Astrocyte of the cerebellum (primary cell): ENCODE data around the gene BLNK.

Experiments used
- DNase-seq: peaks from one replicate; pipeline ENCODE4 v3.0.0-alpha.2; 2011; ENCODE audit warnings: low read depth
- H3K4me3 ChIP-seq: 2 replicates; pipeline ENCODE4 v1.5.1; 2011; ENCODE audit warnings: mild to moderate bottlenecking, low read depth, low read length, moderate library complexity
- in situ Hi-C: cut with HindIII; loops from 2 replicates; pipeline ENCODE4 v1.10.0; 2017; ENCODE audit warnings: low sequenced_read_pairs
- TF ChIP-seq, protein P1 (sequence below): IDR thresholded peaks from 2 replicates; pipeline ENCODE4 v1.5.1; 2012; ENCODE audit warnings: low read length, low read depth, moderate library complexity, mild to moderate bottlenecking; ENCODE audit errors: missing control alignments

Gene BLNK

DNA sequence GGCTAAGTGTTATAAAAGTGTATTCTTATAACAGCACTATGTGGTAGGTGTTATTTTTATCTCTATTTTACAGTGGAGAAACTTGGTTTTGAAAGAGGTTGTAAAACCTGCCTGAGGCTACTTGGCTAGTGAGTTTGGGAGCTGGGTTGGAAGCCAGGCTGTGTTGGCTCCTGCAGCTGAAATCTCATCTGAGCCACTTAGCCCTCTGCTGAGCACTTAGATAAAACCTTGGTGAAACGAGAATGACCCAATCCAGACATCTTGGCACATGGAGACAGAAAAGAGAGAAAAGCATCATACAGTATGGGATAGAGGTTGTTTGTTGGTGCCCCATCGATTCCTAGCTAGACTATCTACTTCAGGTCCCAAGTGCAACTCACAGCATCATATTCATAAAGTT, 37.4 kb downstream of the BLNK start:
- in situ Hi-C loops, result no loop called here
- TF ChIP-seq, protein P1, sequence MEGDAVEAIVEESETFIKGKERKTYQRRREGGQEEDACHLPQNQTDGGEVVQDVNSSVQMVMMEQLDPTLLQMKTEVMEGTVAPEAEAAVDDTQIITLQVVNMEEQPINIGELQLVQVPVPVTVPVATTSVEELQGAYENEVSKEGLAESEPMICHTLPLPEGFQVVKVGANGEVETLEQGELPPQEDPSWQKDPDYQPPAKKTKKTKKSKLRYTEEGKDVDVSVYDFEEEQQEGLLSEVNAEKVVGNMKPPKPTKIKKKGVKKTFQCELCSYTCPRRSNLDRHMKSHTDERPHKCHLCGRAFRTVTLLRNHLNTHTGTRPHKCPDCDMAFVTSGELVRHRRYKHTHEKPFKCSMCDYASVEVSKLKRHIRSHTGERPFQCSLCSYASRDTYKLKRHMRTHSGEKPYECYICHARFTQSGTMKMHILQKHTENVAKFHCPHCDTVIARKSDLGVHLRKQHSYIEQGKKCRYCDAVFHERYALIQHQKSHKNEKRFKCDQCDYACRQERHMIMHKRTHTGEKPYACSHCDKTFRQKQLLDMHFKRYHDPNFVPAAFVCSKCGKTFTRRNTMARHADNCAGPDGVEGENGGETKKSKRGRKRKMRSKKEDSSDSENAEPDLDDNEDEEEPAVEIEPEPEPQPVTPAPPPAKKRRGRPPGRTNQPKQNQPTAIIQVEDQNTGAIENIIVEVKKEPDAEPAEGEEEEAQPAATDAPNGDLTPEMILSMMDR, result no peak
- no peak for DNase-seq
- H3K4me3 ChIP-seq, result no peak overlapping the region

DNA sequence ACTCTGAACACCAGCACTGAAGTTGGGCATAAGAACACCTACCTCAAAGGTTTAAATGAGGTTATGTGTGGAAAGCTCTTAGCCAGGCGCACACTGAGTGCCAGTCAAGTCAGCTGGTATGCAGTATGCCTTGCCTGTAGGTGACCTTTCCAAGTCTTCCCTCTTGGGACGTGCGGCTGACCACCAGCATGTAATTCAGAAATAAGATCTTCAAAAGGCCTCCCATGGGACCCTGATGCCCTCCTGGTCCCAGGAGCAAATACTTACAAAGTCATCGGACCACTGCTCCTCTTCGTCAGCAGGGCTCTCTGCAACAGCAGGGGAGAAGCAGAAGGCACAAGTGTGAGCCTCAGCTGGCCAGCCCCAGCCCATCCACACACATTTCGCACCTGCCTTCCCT, 40.8 kb downstream of the BLNK start:
- TF ChIP-seq, protein P1, result no peak
- in situ Hi-C loops, result no loop called here
- no peak overlapping the region for H3K4me3 ChIP-seq
- no peak for DNase-seq

DNA sequence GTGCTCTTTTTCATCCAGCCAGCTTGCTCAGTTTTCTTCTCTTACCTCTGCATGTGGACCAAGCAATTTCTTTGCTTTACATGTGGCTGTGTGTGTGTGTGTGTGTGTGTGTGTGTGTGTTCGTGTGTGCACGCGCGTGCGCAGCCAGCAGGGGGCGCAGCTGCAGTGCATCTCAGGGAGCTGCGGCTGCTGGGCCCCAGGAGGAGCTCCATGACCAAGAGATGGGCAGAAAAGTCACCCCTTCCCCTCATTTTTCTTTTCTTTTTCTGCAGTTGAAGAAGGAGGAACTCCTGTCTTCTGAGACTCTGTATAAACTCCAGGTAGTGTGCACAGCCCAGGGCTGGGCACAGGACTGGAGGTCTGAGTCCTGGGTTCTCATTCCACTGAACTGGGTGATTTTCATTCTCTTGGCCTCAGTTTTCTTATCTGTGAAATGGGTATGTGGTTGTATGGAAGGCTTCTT, 41.8 kb downstream of the BLNK start:
- in situ Hi-C loops, result no loop called here
- TF ChIP-seq, protein P1, result peak; percentile 80
- H3K4me3 ChIP-seq, result no peak overlapping the region
- peak; percentile 9 for DNase-seq

DNA sequence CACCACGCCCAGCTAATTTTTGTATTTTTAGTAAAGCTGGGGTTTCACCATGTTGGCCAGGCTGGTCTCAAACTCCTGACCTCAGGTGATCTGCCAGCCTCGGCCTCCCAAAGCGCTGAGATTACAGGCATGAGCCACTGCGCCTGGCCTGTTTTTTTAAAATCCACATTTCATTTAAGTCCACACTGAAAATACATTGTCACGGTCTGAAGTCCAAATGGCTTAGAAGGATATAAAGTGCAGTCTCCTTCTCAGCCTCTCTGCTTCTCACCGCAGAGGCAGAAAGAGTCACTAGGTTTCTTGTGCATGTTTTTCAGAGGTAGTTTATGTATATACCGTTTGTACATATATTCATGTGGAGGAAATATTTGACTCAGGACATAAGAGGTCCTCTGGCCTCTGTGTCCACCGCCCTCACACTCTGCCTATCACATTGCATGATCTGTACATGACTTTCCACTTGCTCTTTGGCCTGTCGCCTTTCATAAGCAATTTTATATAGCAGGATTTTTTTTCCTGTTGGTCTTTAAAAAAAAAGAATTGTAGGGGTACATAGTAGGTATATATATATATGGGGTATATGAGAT, 42.9 kb downstream of the BLNK start:
- no peak overlapping the region for H3K4me3 ChIP-seq
- DNase-seq, result no peak
- in situ Hi-C loops, result no loop called here
- TF ChIP-seq, protein P1, result no peak

DNA sequence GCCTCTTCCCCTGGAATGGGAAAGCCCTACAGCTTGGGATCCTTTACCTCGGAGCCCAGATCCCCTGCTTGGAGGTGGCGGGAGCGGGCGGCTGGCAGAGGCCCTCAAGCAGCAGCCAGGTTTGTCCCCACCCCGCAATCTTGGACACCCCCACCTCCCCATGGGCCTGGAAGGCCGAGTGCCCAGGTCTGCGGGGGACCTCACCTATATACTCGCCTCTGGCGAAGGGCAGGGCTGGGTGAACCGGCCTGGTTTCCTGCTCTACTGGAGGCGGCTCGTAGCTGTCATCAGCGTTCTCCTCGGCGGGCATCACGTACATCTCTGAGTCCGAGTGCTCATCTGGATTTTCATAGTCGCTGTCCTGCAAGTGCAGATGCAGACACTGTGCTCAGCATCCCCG, 44.2 kb downstream of the BLNK start:
- TF ChIP-seq, protein P1, result no peak
- no peak overlapping the region for H3K4me3 ChIP-seq
- in situ Hi-C loops, result no loop called here
- DNase-seq, result no peak

DNA sequence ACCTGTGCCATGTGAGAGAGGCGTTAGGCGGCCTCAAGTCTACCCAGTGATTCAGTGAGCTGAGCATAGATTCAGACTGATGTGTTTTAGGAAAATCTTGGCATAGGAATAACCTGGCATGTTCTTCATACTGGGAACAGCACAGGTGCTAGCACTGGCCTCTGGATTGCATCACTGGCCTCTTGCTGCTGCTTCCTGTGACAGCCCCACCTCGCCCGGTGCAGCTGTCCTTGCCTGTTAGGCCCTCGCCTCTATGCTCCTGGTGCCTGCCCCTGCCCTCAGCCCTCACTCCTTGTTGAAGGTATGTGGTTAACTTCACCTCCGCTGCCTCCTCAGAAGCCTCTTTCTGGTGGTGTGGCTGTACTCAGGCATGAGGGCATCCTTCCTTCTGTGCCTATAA, 46.2 kb downstream of the BLNK start:
- H3K4me3 ChIP-seq, result no peak overlapping the region
- in situ Hi-C loops, result no loop called here
- no peak for DNase-seq
- TF ChIP-seq, protein P1, result no peak
